ENCODE results near the gene DAPK1.

DAPK1 gene

DNA sequence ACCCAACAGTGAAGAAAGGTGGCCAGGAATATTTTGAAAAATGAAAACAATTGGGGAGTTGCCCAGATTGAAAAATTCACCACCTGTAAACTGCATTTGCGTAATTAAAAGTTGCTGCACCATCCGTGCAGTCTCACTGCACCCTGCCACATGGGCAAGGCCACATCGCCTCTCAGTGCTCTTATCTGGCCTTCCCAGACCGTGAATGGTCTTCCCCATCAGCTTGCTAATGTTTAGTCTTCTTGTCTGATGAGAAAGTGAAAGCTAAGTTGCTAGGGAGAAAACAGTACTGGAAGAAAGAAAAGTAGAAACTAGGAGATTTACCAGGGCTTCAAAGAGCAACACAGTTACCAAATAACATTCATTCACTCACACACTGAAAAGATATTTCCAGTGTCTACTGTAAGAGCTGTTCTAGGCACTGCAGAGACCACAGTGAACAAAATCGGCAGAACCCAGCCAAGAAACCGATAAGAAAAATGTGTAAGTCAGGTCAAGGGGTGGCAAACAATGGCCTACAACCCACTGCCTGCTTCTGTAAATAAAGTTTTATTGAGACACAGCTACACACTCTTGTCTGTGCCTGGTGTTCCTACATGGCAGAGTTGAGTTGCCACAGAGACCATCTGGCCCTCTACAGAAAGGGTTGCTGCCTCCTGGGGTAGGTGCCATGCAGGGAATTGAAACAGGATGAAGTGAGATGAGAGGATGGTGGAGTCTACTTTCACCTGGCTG lies 177.1 kb downstream of the DAPK1 start:
- no peak for DNase-seq

- no peak for DNase-seq
Measured at GRCh38 chr9:87675906-87676515, 178.3 kb downstream of the DAPK1 start.

- DNase-seq = no peak
Measured at GRCh38 chr9:87676976-87677775, 179.5 kb downstream of the DAPK1 start.

DNA sequence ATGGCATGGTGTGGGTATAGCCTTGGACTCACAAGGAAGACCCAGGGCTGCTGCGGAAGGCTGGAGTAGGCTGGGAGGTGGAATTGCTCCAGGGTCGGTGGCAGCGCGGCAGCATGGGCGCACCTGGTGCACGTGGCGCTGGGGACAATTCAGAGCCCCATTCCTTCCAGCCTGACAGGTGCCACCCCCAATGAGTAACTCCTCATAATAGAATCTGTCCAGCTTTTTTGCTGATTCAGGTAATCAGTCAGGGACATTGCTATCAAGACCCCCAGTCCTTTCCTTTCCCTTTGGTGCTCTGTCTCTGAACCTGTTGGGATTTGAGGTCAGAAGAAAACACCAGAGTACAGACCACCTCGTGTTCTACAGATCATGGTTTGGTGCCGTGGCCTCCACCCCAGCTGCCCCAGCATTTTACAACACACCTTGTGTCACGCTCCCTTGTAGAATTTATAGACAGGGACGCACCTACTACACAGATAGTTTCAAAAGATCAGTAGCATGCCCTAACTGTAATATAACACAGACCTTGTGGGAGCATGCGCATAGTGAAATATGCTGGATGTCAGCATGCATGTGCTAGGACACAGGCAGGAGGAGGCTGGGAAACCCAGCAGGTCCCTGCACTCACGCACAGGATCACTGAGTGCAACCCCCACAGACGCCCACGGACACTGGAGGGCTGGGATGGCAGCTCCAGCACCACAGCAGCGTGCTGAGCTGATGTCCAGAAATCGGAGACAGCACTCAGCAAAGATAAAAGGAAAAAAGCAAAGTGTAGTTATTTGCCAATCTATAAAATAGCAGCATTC lies 180.3 kb downstream of the DAPK1 start:
- DNase-seq = no peak

- peak; percentile 54 for DNase-seq
Measured at GRCh38 chr9:87678650-87679355, 181.1 kb downstream of the DAPK1 start.

DNA sequence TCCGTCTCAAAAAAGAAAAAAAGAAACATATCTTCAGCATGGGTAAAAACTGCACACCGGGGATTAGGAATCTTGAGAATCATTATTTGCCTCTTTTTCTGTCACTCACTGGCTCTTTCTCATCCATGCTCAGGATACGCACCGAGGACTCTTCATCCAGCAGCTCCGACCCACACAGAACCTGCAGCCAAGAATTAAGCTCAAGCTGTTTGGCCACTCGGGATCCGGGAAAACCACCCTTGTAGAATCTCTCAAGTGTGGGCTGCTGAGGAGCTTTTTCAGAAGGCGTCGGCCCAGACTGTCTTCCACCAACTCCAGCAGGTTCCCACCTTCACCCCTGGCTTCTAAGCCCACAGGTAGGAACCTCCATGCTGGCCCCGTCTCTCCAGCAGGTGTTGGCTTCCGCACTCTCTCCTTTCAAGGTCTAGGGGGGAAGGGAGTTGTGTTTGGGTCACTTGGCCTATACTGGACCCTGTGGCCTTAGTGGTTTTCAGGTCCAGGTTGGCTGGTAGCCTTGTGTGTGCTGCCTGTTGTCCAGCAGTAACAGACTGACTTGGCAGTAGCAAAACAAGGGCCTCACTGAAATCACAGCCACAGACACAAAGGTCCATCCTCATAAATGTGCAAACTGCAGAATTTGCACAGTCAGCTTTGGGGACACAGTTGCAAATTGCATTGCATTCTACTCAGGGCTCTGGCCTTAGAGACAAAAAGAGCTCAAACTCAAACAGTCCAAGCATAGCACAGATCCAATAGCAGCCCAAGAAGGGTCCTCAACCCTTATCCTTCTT lies 183.8 kb downstream of the DAPK1 start:
- DNase-seq = no peak

- no peak for DNase-seq
Measured at GRCh38 chr9:87682085-87682484, 184.4 kb downstream of the DAPK1 start.

- DNase-seq = no peak
Measured at GRCh38 chr9:87682618-87683017, 185.0 kb downstream of the DAPK1 start.

DNA sequence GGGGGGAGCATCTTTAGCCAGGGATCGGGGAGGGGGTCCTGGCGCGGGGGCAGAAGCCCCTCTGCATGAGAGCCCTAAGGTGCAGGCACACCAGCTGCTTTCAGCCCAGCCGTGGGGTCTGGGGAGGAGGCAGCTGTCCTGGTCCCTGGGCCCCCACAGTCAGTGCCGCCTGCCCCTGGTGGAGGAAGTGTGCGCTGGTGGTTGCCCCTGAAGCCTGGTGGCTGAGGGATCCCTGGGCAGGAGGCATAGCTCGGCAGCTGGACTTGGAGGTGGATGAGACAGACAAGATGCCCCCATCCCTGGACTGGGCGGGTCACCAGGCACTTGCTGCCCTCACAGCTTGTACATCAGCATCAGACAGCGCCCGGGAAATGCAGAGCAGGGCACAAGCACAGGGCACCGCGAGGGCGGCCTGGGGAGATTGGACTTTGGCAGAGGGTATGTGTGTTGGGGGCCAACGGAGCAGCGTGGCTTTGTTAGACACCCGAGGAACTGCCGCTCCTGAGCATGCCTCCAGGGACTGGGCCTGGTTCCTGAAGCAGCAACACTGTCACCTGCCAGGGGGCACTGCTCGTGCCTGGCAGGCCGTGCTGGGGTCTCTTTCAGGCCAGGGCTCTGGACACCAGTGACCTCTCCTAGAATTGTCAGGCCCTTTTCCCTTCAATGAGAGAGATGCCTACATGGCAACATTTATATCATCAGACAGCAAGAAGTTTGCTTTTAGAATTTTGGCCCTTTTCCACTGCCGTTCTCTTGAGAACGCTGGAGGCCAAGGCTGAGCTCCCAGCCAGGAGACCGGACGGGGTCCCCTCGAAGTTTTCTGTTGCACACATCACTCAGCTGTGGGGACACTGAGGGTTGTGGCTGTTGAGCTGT lies 186.3 kb downstream of the DAPK1 start:
- no peak for DNase-seq

- DNase-seq = no peak
Measured at GRCh38 chr9:87684627-87685219, 187.1 kb downstream of the DAPK1 start.

GRCh38 chr9:87685441-87685840 lies 187.8 kb downstream of the DAPK1 start:
- DNase-seq = no peak

DNA sequence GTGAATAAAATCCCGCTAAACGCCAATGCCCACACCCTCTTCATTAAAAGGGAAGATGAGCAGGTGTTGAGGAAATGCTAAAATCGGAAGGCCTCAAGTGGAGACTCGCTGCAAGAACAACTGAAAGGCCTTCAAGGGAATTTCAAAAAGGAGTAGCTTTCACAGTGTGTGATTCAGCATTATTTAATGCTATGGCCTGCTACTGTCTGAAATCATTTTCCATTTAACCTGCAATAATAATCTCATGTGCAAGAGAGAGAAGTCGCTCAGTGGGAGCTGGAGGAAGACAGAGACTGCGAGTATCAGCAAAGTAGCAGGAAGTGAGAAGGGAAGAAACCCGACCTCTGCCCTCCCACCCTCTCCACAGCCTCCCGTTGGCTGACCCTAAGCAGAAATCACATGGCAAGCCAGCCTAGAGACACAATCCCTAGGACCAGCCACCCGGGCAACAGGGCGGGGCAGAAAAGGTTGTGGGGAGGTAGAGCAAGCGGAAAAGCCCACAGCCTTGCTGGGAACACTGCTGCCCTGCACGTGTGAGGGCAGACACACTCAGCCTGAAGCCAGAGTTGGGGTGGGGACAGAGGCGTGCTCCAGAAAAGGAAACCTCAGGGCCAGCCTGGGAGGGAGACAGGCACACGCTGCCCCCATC lies 188.3 kb downstream of the DAPK1 start:
- DNase-seq = no peak

DNA sequence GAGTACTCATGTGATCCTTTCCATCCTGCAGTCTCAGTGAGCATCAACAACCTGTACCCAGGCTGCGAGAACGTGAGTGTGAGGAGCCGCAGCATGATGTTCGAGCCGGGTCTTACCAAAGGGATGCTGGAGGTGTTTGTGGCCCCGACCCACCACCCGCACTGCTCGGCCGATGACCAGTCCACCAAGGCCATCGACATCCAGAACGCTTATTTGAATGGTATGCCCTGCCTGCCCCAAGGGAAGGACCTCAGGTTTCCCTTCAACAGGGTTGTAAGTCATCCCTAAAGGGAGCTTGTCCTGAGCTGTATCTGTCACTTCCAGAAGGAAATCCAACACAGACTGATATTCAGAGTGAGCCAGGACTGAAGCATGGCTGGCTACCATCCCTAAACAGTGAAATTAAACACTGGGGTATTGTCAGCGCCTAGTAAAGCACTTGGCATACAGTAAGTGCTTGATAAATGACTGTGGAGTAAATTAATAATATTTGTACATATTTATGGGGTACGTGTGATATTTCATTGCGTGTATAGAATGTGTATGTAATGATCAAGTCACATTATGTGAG lies 188.9 kb downstream of the DAPK1 start:
- DNase-seq = no peak

- DNase-seq = no peak
Measured at GRCh38 chr9:87687207-87687606, 189.5 kb downstream of the DAPK1 start.

GRCh38 chr9:87694236-87694755 lies 196.6 kb downstream of the DAPK1 start:
- DNase-seq = no peak

DNA sequence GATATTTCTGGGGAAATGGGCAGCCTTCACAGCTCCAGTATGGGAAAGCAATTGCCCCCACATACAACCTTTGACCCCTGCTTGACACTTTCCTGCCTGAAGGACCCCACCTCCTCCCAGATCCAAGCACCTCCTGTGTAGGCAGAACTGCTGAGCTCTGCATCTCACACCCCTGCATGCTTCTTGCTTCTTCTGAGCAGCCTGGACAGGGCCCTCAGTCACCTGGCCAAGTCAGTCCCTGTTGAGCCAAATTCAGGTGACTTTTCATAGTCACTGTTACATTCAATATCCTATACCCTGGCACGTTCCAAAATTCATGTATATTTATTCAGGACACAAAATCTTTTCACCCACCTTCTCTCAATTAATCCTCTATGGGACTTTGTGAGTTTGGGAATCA lies 197.9 kb downstream of the DAPK1 start:
- no peak for DNase-seq

DNA sequence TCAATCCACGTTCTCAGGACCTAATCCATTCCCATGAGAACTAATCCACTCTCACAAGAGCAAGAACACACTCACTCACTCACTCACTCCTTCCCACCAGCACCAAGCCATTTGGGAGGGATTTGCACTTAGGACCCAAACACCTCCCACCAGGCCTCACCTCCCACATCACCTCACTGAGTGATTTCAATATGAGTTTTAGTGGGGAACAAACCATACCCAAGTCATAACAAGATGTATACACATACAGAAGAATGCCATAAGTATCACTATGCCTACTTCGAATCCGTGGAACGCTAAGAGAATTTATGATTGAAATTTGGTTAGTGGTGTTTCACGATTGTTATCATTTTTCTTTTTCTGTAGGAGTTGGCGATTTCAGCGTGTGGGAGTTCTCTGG lies 199.0 kb downstream of the DAPK1 start:
- DNase-seq = no peak

DNA sequence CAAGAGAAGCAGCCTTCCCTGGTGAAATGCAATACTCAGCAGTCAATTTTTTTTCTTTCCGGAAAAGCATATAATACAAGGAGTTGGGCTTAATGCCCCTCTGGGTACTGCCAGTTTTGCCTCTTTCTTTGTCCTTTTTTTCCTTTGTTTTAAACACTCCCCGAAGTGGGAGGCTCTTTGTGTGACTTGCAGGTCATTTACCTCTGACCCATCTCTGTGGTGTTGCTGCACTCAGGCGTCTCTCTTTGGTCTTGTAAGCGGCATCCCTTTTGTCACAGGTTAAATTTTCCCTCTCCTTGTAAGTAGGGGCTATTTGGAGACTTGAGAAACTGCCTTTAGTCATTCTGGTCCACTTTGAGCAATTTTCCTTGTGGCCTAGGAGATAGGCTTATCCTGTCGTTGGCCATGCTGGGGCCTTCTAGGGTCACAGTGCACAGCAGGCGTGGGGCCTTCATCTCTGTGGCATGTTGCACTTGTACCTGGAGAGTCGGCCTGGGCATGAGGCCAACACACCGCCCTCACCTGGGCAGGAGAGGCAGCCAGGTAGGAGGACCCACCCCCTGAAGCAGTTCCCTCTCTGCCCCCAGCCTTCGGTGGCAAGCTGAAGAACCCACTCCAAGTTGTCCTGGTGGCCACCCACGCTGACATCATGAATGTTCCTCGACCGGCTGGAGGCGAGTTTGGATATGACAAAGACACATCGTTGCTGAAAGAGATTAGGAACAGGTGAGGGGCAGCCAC lies 200.6 kb downstream of the DAPK1 start:
- DNase-seq = no peak

Measured in NCI-H2029 (cell line).